ENCODE data around the gene SUPT20H. TPM values are rescaled to one million over a fixed set of nuclear protein-coding genes. Genes with fewer than 3 reads are reported as not detected.

SUPT20H gene
- total and polyA plus RNA-seq, 2 of the 4 experiments (the other 2 are of a cell fraction), result 46.6 to 55.1 TPM

DNA sequence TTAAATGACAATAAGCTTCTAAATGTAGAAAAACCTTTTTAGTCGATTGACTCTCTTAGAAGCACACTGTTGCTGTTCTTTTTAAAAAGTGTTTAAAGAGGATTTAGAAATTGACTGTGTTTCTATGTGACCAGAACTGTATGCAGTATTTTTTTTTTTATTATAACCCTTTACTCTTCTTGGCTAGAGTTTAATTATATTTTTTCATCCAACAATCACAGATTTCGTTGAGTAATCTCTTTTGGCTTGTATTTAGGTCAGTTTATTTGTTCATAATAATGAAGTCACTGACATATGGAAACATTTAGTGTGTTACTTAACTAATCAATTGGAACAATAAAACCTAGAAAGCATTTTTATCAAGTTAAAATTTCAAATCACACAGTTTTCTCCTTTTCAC, 26.1 kb upstream of the SUPT20H start:
- no peak overlapping the region for H2BK5ac ChIP-seq (ENCODE audit: low read depth, low read length, poor library complexity, severe bottlenecking)
- H3K18ac ChIP-seq (ENCODE audit: low read depth, low read length), result no peak overlapping the region
- H4K5ac ChIP-seq (ENCODE audit: low read depth, low read length), result no peak overlapping the region
- no peak overlapping the region for H3K14ac ChIP-seq (replicated peaks; ENCODE audit: low read depth, low read length)
- H3K4me3 ChIP-seq (ENCODE audit: insufficient read depth, low read depth, low read length), result no peak overlapping the region
- no peak overlapping the region for H3K4me2 ChIP-seq (ENCODE audit: low read depth, low read length)
- H4K20me1 ChIP-seq (ENCODE audit: insufficient read depth, low read length), result no peaks in the 10 kb centered on the region
- no peak overlapping the region for H2BK15ac ChIP-seq (ENCODE audit: low read depth, low read length)
- H3K79me1 ChIP-seq (ENCODE audit: low read depth in 1 of 2, low read length in 2 of 2), result no peaks in the 10 kb centered on the region
- no peak overlapping the region for H2AFZ ChIP-seq (replicated peaks; ENCODE audit: low read length, poor library complexity)
- no TSS peak for BruUV-seq (replicated peaks)
- dilution Hi-C loops (cut with HindIII; ENCODE audit: low sequenced_read_pairs, unreplicated experiment), result no loop called here
- POLR2A ChIA-PET (ENCODE audit: unreplicated experiment), result no interaction called here
- H3K23ac ChIP-seq (ENCODE audit: low read depth, low read length), result no peak overlapping the region
- H2AK5ac ChIP-seq (ENCODE audit: low read depth, low read length), result no peak overlapping the region
- no peak overlapping the region for H3K4ac ChIP-seq (ENCODE audit: low read depth, low read length)
- H3K9me3 ChIP-seq (ENCODE audit: control insufficient read depth, insufficient read depth, low read length), result no peaks in the 10 kb centered on the region
- H3K9me1 ChIP-seq (ENCODE audit: insufficient read depth, low read length), result no peaks in the 10 kb centered on the region
- H3K27ac ChIP-seq (ENCODE audit: insufficient read depth, low read length), result no peak overlapping the region
- H4K91ac ChIP-seq (ENCODE audit: insufficient read depth, low read depth, low read length), result no peak overlapping the region
- peaks cover 6% of the 10 kb centered on the region; the same call in 1 of the 2 replicates for H3K27me3 ChIP-seq (ENCODE audit: control insufficient read depth, insufficient read depth, low read length)
- no peak overlapping the region for H2AK9ac ChIP-seq (replicated peaks; ENCODE audit: low read depth, low read length, poor library complexity)
- H2BK120ac ChIP-seq (ENCODE audit: low read depth, low read length), result no peak overlapping the region
- ATAC-seq (ENCODE audit: low read depth) (no peak), DNase-seq (no peak)
- H2BK20ac ChIP-seq (ENCODE audit: low read depth, low read length), result no peak overlapping the region
- no peaks in the 10 kb centered on the region for H3K4me1 ChIP-seq (ENCODE audit: control insufficient read depth, insufficient read depth, low read length)
- CTCF ChIA-PET, result no interaction called here
- no peak overlapping the region for H4K8ac ChIP-seq (ENCODE audit: low read depth in 2 of 2, low read length in 2 of 2)
- intact Hi-C loops (cut with micrococcal nuclease), result no loop called here
- in situ Hi-C loops (cut with MboI; ENCODE audit: low sequenced_read_pairs), result loop anchor here (25.0 kb wide), 2 partner anchors 952 to 1127 kb away; no protein-coding TSS in a partner anchor
- no peaks in the 10 kb centered on the region for H3K36me3 ChIP-seq (ENCODE audit: control insufficient read depth, insufficient read depth, low read length)
- H3K9ac ChIP-seq (ENCODE audit: low read depth, low read length), result no peak overlapping the region
- WGBS, 2 experiments (ENCODE audit: extremely low coverage in 2 of 2, insufficient read length in 1 of 2), result no CpG with 5 or more reads among the region's 2 CpGs
- H3K56ac ChIP-seq (ENCODE audit: extremely low read depth, insufficient read depth, low read length), result no peak overlapping the region
- TF ChIP-seq MXI1 (IDR thresholded peaks at IDR 0.05; ENCODE audit: borderline replicate concordance, low read depth, low read length) (no peak), MAFK (IDR thresholded peaks at IDR 0.05; ENCODE audit: low read depth, low read length) (no peak), BHLHE40 (IDR thresholded peaks at IDR 0.05; ENCODE audit: low read depth, low read length) (no peak)

Measured in IMR-90 (cell line).